Esophagus squamous epithelium (tissue), 5 donors: ENCODE results near the gene RNF133. TPM values are rescaled to one million over a fixed set of nuclear protein-coding genes. Genes with fewer than 3 reads are reported as not detected.

Source experiments
- DNase-seq: peaks from one replicate; lab custom pipeline; 2025; lab: John Stamatoyannopoulos, UW
- H3K27ac ChIP-seq, 4 donors: fragments of 200-600 bp; sonication (generic); one replicate each; pipeline ENCODE4 v1.5.1; 2016 to 2019; ENCODE audit warnings: mild to moderate bottlenecking in 1 of 4
- H3K27me3 ChIP-seq, 4 donors: fragments of 200-600 bp; sonication (generic); 1 replicate in 3 of 4; 2 replicates in 1 of 4; pipeline versions ENCODE4 v1.5.1 to v1.6.0; 2017 to 2021; ENCODE audit warnings: antibody characterized with exemption in 1 of 4
- H3K36me3 ChIP-seq, 3 donors: fragments of 200-600 bp; sonication (generic); one replicate each; pipeline ENCODE4 v1.5.1; 2016 to 2019
- H3K4me1 ChIP-seq, 3 donors: fragments of 200-600 bp; sonication (generic); one replicate each; pipeline ENCODE4 v1.5.1; 2017 to 2019
- H3K4me3 ChIP-seq, 4 donors: fragments of 200-600 bp; sonication (generic); 1 replicate in 3 of 4; 2 replicates in 1 of 4; pipeline ENCODE4 v1.5.1; 2016 to 2019; ENCODE audit warnings: mild to moderate bottlenecking in 2 of 4, moderate library complexity in 1 of 4
- H3K9me3 ChIP-seq, 3 donors: fragments of 200-600 bp; sonication (generic); one replicate each; pipeline ENCODE4 v1.5.1; 2016 to 2019
- POLR2A ChIP-seq, 4 donors: fragments of 450-650 bp; IDR thresholded peaks; one replicate each; pipeline ENCODE4 v1.6.1; 2017; ENCODE audit warnings: antibody characterized with exemption in 4 of 4, mild to moderate bottlenecking in 4 of 4, moderate library complexity in 3 of 4
- WGBS, 2 donors: methylation state at CpG; one replicate each; pipeline ENCODE4 v1.1.5; 2018; 5-methylcytosine and 5-hydroxymethylcytosine counted together
- intact Hi-C: fragments of 100-400 bp; cut with DNase I; formaldehyde crosslinking; loops from one replicate; pipeline ENCODE4 v1.15.0; 2022
- small RNA-seq, 4 donors: library from RNA; depleted of rRNA; stranded (forward); fragments of <200 nt; gene quantifications; one replicate each; pipeline ENCODE3, GENCODE V24; 2016
- total RNA-seq, 4 donors: library from RNA; depleted of rRNA; stranded (reverse); fragments of >200 nt; gene quantifications; one replicate each; pipeline ENCODE4 v1.1.0, GENCODE V29; 2016
- TF ChIP-seq, protein P1 (sequence below), 6 experiments: fragments of 450-650 bp in 4 of 6; fragments of 200-600 bp in 2 of 6; sonication (generic) in 2 of 6; IDR thresholded peaks; one replicate each; pipeline ENCODE4 v1.5.1; 2016 to 2019; ENCODE audit warnings: antibody characterized with exemption in 6 of 6, mild to moderate bottlenecking in 4 of 6, moderate library complexity in 4 of 6
- donor health status: DM: yes; HTN: yes; CAD: no.

Gene RNF133
- total RNA-seq, 4 donors from 2014 or later, result 0.40 to 0.57 TPM; not detected in 2

DNA sequence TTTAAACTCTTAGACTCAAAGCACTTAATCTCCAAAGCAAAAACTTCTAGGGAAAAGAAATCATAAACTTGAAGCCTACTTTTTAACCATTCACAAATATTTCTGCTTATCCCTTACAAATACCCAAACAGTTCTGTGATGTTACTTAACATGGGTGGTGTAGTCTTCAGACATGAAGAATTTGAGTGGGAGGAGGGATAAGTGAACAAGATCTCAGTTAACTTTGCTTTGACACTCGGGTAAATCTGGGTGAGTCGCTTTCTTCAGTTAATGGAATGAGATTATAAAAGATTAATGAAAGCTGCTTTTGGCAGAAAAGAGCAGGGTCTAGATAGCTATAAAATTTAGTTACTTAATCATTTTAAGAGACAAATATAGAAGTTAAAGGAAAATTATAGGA lies 47.5 kb downstream of the RNF133 start:
- H3K27me3 ChIP-seq, result no peaks in the 10 kb centered on the region

More for the DNA sequence above, 47.5 kb downstream of the RNF133 start:
- Histone ChIP-seq H3K4me1 (peaks cover 0 to 9% (median 0%) of the 10 kb centered on the region in 3 donors), H3K36me3 (no peaks in the 10 kb centered on the region), H3K9me3 (no peaks in the 10 kb centered on the region), H3K27ac (no peak overlapping the region), H3K4me3 (no peak overlapping the region)
- 15 to 53% methylated on average over 2 of the region's 2 CpGs for WGBS, 2 donors
- DNase-seq, result no peak
- TF ChIP-seq, protein P1, sequence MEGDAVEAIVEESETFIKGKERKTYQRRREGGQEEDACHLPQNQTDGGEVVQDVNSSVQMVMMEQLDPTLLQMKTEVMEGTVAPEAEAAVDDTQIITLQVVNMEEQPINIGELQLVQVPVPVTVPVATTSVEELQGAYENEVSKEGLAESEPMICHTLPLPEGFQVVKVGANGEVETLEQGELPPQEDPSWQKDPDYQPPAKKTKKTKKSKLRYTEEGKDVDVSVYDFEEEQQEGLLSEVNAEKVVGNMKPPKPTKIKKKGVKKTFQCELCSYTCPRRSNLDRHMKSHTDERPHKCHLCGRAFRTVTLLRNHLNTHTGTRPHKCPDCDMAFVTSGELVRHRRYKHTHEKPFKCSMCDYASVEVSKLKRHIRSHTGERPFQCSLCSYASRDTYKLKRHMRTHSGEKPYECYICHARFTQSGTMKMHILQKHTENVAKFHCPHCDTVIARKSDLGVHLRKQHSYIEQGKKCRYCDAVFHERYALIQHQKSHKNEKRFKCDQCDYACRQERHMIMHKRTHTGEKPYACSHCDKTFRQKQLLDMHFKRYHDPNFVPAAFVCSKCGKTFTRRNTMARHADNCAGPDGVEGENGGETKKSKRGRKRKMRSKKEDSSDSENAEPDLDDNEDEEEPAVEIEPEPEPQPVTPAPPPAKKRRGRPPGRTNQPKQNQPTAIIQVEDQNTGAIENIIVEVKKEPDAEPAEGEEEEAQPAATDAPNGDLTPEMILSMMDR (IDR thresholded peaks at IDR 0.05), result no peak
- no peak for TF ChIP-seq POLR2A (IDR thresholded peaks at IDR 0.05)
- intact Hi-C loops, result no loop called here

Small RNA genes lying within 50 kb of the gene (small RNA-seq; reads per million reads assigned to genes)
- gene AC006463.1, result 0 reads per million in 4 donors

Other genes starting within 250 kb of the RNF133 start
- gene RNF148, start 3.8 kb upstream of the RNF133 start, total RNA-seq, result 1 to 10 TPM in 1 of 4 donors, not detected in 3; 1.5 TPM
- 1 to 10 TPM; 2.2 to 9.2 (median 5.7) TPM for gene CADPS2, start 187.3 kb upstream of the RNF133 start, total RNA-seq